CD14-positive monocyte (primary cell): Measurements from ENCODE around the gene SEC22A. TPM values are rescaled to one million over a fixed set of nuclear protein-coding genes. Genes with fewer than 3 reads are reported as not detected.
A peak's percentile ranks its signal among the peaks of the same experiment; 100 is the strongest.
"Not testable (repeated sequence)": the region's sequence is repeated elsewhere in the genome, so short reads cannot be mapped to it uniquely, and the experiment has no call there.

Experiments used
- DNase-seq, 3 donors: peaks; one replicate each; pipeline ENCODE4 v3.0.0-alpha.2; 2011 to 2022
- H2AFZ ChIP-seq: 2 replicates; pipeline ENCODE4 v1.6.0; 2012; ENCODE audit warnings: mild to moderate bottlenecking, low read depth, low read length, inconsistent platforms; ENCODE audit not compliant: insufficient read depth, poor library complexity, severe bottlenecking
- H3K27ac ChIP-seq, 2 donors: 1 replicate in 1 of 2; 2 replicates in 1 of 2; pipeline ENCODE4 v1.5.1; 2012 to 2013; ENCODE audit warnings: low read length in 2 of 2, control low read depth in 1 of 2, inconsistent platforms in 1 of 2, low read depth in 1 of 2, mild to moderate bottlenecking in 1 of 2
- H3K27me3 ChIP-seq, 2 donors: one replicate each; pipeline versions ENCODE4 v1.6.0 to v1.6.1; 2011 to 2013; ENCODE audit warnings: low read length in 2 of 2; ENCODE audit not compliant: control insufficient read depth in 2 of 2, insufficient read depth in 2 of 2
- H3K36me3 ChIP-seq, 2 donors: replicated peaks in 1 of 2; 1 replicate in 1 of 2; 2 replicates in 1 of 2; pipeline versions ENCODE4 v1.5.1 to v1.6.1; 2012 to 2013; ENCODE audit warnings: low read length in 2 of 2, control low read depth in 1 of 2, inconsistent platforms in 1 of 2, mild to moderate bottlenecking in 1 of 2; ENCODE audit not compliant: insufficient read depth in 2 of 2, control insufficient read depth in 1 of 2
- H3K4me1 ChIP-seq, 2 donors: 1 replicate in 1 of 2; 2 replicates in 1 of 2; pipeline versions ENCODE4 v1.5.1 to v1.6.1; 2012 to 2013; ENCODE audit warnings: low read length in 2 of 2, control low read depth in 1 of 2, inconsistent platforms in 1 of 2, mild to moderate bottlenecking in 1 of 2, moderate library complexity in 1 of 2; ENCODE audit not compliant: insufficient read depth in 2 of 2, control insufficient read depth in 1 of 2
- H3K4me2 ChIP-seq: replicated peaks from 2 replicates; pipeline ENCODE3; 2012; ENCODE audit warnings: low read length, moderate library complexity, mild to moderate bottlenecking; ENCODE audit not compliant: poor library complexity, severe bottlenecking; ENCODE audit errors: extremely low read depth
- H3K4me3 ChIP-seq, 3 experiments: fragments of 200-600 bp in 1 of 3; sonication (generic) in 1 of 3; replicated peaks in 1 of 3; 1 replicate in 2 of 3; 2 replicates in 1 of 3; pipeline ENCODE4 v1.5.1; 2011 to 2013; ENCODE audit warnings: low read length in 3 of 3, mild to moderate bottlenecking in 3 of 3, control low read depth in 2 of 3, low read depth in 2 of 3, inconsistent platforms in 1 of 3, moderate library complexity in 1 of 3
- H3K79me2 ChIP-seq: 2 replicates; pipeline ENCODE4 v1.6.0; 2012; ENCODE audit warnings: mild to moderate bottlenecking, control low read depth, inconsistent platforms, low read length, moderate library complexity; ENCODE audit not compliant: insufficient read depth
- H3K9ac ChIP-seq: 2 replicates; pipeline ENCODE4 v1.6.0; 2017; ENCODE audit warnings: low read length, mild to moderate bottlenecking; ENCODE audit not compliant: insufficient read depth, poor library complexity, severe bottlenecking
- H3K9me3 ChIP-seq, 2 donors: replicated peaks in 1 of 2; 1 replicate in 1 of 2; 2 replicates in 1 of 2; pipeline versions ENCODE4 v1.5.1 to v1.6.1; 2012 to 2013; ENCODE audit warnings: low read length in 2 of 2, control low read depth in 1 of 2; ENCODE audit not compliant: control insufficient read depth in 1 of 2, insufficient read depth in 1 of 2
- H4K20me1 ChIP-seq: 2 replicates; pipeline ENCODE4 v1.6.0; 2012; ENCODE audit warnings: mild to moderate bottlenecking, low read length, control low read depth, moderate library complexity; ENCODE audit not compliant: insufficient read depth
- H3K27ac Mint-ChIP-seq, 7 donors: one replicate each; pipeline ENCODE4 v1.8.0; 2020; ENCODE audit warnings: mild to moderate bottlenecking in 7 of 7, mixed read lengths in 7 of 7, moderate library complexity in 6 of 7, inconsistent platforms in 2 of 7
- H3K27me3 Mint-ChIP-seq, 3 donors: one replicate each; pipeline ENCODE4 v1.8.0; 2021 to 2022; ENCODE audit warnings: low read depth in 3 of 3, mild to moderate bottlenecking in 3 of 3, mixed read lengths in 3 of 3, moderate library complexity in 3 of 3, inconsistent platforms in 1 of 3
- H3K36me3 Mint-ChIP-seq, 2 donors: one replicate each; pipeline ENCODE4 v1.8.0; 2020; ENCODE audit warnings: mixed read lengths in 2 of 2, inconsistent platforms in 1 of 2, mild to moderate bottlenecking in 1 of 2
- H3K4me1 Mint-ChIP-seq: one replicate; pipeline ENCODE4 v1.8.0; 2020; ENCODE audit warnings: mild to moderate bottlenecking, mixed read lengths
- H3K4me3 Mint-ChIP-seq, 2 donors: one replicate each; pipeline ENCODE4 v1.8.0; 2020; ENCODE audit warnings: mild to moderate bottlenecking in 2 of 2, mixed read lengths in 2 of 2, moderate library complexity in 1 of 2
- H3K9me3 Mint-ChIP-seq, 7 donors: one replicate each; pipeline ENCODE4 v1.8.0; 2020 to 2022; ENCODE audit warnings: mixed read lengths in 7 of 7, mild to moderate bottlenecking in 6 of 7, moderate library complexity in 6 of 7, inconsistent platforms in 2 of 7
- CTCF ChIP-seq: fragments of 200-600 bp; IDR thresholded peaks from one replicate; pipeline ENCODE4 v1.8.0; 2022; ENCODE audit warnings: antibody characterized with exemption, mild to moderate bottlenecking
- WGBS: methylation state at CpG from one replicate; pipeline ENCODE4 v1.1.5; 2013; ENCODE audit warnings: missing lambda C conversion rate; ENCODE audit not compliant: insufficient coverage; 5-methylcytosine and 5-hydroxymethylcytosine counted together
- intact Hi-C, 2 donors: fragments of 100-400 bp; cut with micrococcal nuclease; formaldehyde crosslinking; loops; one replicate each; pipeline versions ENCODE4 v1.15.0 to v1.15.1; 2023
- polyA plus RNA-seq, 3 donors: library from polyadenylated mRNA; depleted of rRNA in 1 of 3; unstranded in 2 of 3; stranded (reverse) in 1 of 3; fragments of 300-500 nt in 2 of 3; fragments of >200 nt in 1 of 3; fragmentation: Illumina TruSeq in 2 of 3; gene quantifications; 1 replicate in 2 of 3; 2 replicates in 1 of 3; pipeline ENCODE4 v1.2.3, GENCODE V29; 2012 to 2021

The SEC22A gene
- polyA plus RNA-seq, 3 donors = 6.4 to 11.0 (median 8.8) TPM

- Histone ChIP-seq H3K27me3 (no peaks in the 10 kb centered on the region), H3K79me2 (no peaks in the 10 kb centered on the region), H3K4me2 (no peak overlapping the region), H2AFZ (no peak overlapping the region), H3K27ac (no peak overlapping the region), H4K20me1 (no peaks in the 10 kb centered on the region), H3K4me3 (no peak overlapping the region), H3K9me3 (peaks cover 19 to 23% of the 10 kb centered on the region in 2 donors), H3K4me1 (no peaks in the 10 kb centered on the region), H3K36me3 (peaks cover 24 to 63% of the 10 kb centered on the region in 2 donors), H3K9ac (no peak overlapping the region)
- Mint-ChIP-seq H3K27me3 (no peaks in the 10 kb centered on the region), H3K4me3 (no peak overlapping the region), H3K4me1 (no peaks in the 10 kb centered on the region), H3K36me3 (peaks cover 53 to 79% of the 10 kb centered on the region in 2 donors), H3K27ac (no peak overlapping the region), H3K9me3 (peaks cover 23 to 43% (median 34%) of the 10 kb centered on the region in 7 donors)
- no CpG with 5 or more reads among the region's 2 CpGs for WGBS
- intact Hi-C loops = no loop called here
- no peak for DNase-seq
- TF ChIP-seq CTCF = no peak
These were observed 27.4 kb downstream of the SEC22A start for GRCh38 chr3:123229145-123229544.

GRCh38 chr3:123236902-123237301, 35.2 kb downstream of the SEC22A start:
- no peak for TF ChIP-seq CTCF
- H3K4me3 Mint-ChIP-seq = no peak overlapping the region
- H3K27me3 ChIP-seq = no peaks in the 10 kb centered on the region
- H3K36me3 Mint-ChIP-seq = peaks cover 36 to 58% of the 10 kb centered on the region in 2 donors
- H3K27ac Mint-ChIP-seq = peak overlapping the region in 1 of 7 donors; percentile 2
- H3K79me2 ChIP-seq = no peaks in the 10 kb centered on the region
- WGBS = no CpG with 5 or more reads among the region's 3 CpGs
- H3K4me2 ChIP-seq = no peak overlapping the region
- no peak for DNase-seq
- H3K4me3 ChIP-seq = no peak overlapping the region
- intact Hi-C loops = no loop called here
- no peak overlapping the region for H3K9ac ChIP-seq
- no peaks in the 10 kb centered on the region for H3K4me1 ChIP-seq
- no peaks in the 10 kb centered on the region for H3K9me3 ChIP-seq
- peaks cover 6 to 53% of the 10 kb centered on the region in 2 donors for H3K36me3 ChIP-seq
- no peak overlapping the region for H2AFZ ChIP-seq
- peaks cover 0 to 8% (median 2%) of the 10 kb centered on the region in 7 donors for H3K9me3 Mint-ChIP-seq
- no peaks in the 10 kb centered on the region for H4K20me1 ChIP-seq
- no peaks in the 10 kb centered on the region for H3K27me3 Mint-ChIP-seq
- no peaks in the 10 kb centered on the region for H3K4me1 Mint-ChIP-seq
- H3K27ac ChIP-seq = no peak overlapping the region

GRCh38 chr3:123239186-123239585, 37.4 kb downstream of the SEC22A start:
- H3K4me1 Mint-ChIP-seq, H4K20me1 ChIP-seq, H3K9me3 ChIP-seq, H3K79me2 ChIP-seq, intact Hi-C loops, H3K4me3 Mint-ChIP-seq, H3K27me3 ChIP-seq, H3K4me1 ChIP-seq, H3K9ac ChIP-seq, H2AFZ ChIP-seq, H3K9me3 Mint-ChIP-seq, H3K27me3 Mint-ChIP-seq, H3K27ac Mint-ChIP-seq, H3K4me2 ChIP-seq, DNase-seq, H3K27ac ChIP-seq, H3K4me3 ChIP-seq: not testable (repeated sequence)
- no CpG with 5 or more reads among the region's 2 CpGs for WGBS
- peaks cover 13 to 56% of the 10 kb centered on the region in 2 donors for H3K36me3 ChIP-seq
- peaks cover 36 to 53% of the 10 kb centered on the region in 2 donors for H3K36me3 Mint-ChIP-seq
